Caco-2 (cell line): ENCODE results near the gene GSK3A. TPM values are rescaled to one million over a fixed set of nuclear protein-coding genes. Genes with fewer than 3 reads are reported as not detected.

Experiments
- BruUV-seq: library from RNA; stranded (reverse); fragments of 400-500 nt; replicated peaks from 2 replicates; lab custom pipeline; 2021; lab: Mats Ljungman, UMichigan
- CTCF ChIA-PET: fragments of 300-600 bp; sonication (Branson Sonifier 250); formaldehyde crosslinking; loops from one replicate; lab custom pipeline; 2022; ENCODE audit warnings: antibody characterized with exemption; lab: Charles Lee
- POLR2A ChIA-PET: fragments of 300-600 bp; sonication (Branson Sonifier 250); formaldehyde crosslinking; loops from one replicate; lab custom pipeline; 2022; ENCODE audit warnings: antibody characterized with exemption; lab: Charles Lee
- DNase-seq, 2 experiments: peaks; one replicate each; pipeline versions ENCODE4 v3.0.0 to v3.0.0-alpha.2; 2020 to 2022
- H3K27me3 ChIP-seq: replicated peaks from 2 replicates; pipeline ENCODE4 v1.6.0; 2011; ENCODE audit warnings: low read length; ENCODE audit not compliant: control insufficient read depth, insufficient read depth
- H3K36me3 ChIP-seq: 2 replicates; pipeline ENCODE4 v1.5.1; 2011; ENCODE audit warnings: low read length; ENCODE audit not compliant: control insufficient read depth, insufficient read depth
- H3K4me1 ChIP-seq: fragments of 250-450 bp; sonication (Bioruptor Pico); 2 replicates; pipeline ENCODE4 v1.5.1; 2020; ENCODE audit warnings: mild to moderate bottlenecking
- H3K4me3 ChIP-seq: 2 replicates; pipeline ENCODE4 v1.5.1; 2011; ENCODE audit warnings: low read depth, mild to moderate bottlenecking, control low read depth, low read length
- H3K9me3 ChIP-seq: fragments of 250-450 bp; sonication (Bioruptor Pico); 2 replicates; pipeline ENCODE4 v1.5.1; 2020; ENCODE audit warnings: mild to moderate bottlenecking, moderate library complexity
- H3K27ac Mint-ChIP-seq: one replicate; pipeline ENCODE4 v1.8.0; 2022; ENCODE audit warnings: mixed read lengths; ENCODE audit not compliant: unreplicated experiment
- H3K27me3 Mint-ChIP-seq: one replicate; pipeline ENCODE4 v1.8.0; 2022; ENCODE audit warnings: mixed read lengths; ENCODE audit not compliant: insufficient read depth, unreplicated experiment
- H3K36me3 Mint-ChIP-seq: one replicate; pipeline ENCODE4 v1.8.0; 2022; ENCODE audit warnings: mild to moderate bottlenecking, mixed read lengths; ENCODE audit not compliant: insufficient read depth, unreplicated experiment
- H3K4me1 Mint-ChIP-seq: one replicate; pipeline ENCODE4 v1.8.0; 2022; ENCODE audit warnings: low read depth, mixed read lengths; ENCODE audit not compliant: unreplicated experiment
- H3K4me3 Mint-ChIP-seq: one replicate; pipeline ENCODE4 v1.8.0; 2022; ENCODE audit warnings: mild to moderate bottlenecking, moderate library complexity, mixed read lengths; ENCODE audit not compliant: unreplicated experiment
- H3K9me3 Mint-ChIP-seq: one replicate; pipeline ENCODE4 v1.8.0; 2022; ENCODE audit warnings: mixed read lengths; ENCODE audit not compliant: unreplicated experiment
- CTCF ChIP-seq, 2 experiments: fragments of 200-600 bp in 1 of 2; IDR thresholded peaks; 1 replicate in 1 of 2; 2 replicates in 1 of 2; pipeline versions ENCODE4 v1.5.1 to v1.8.0; 2011 to 2022; ENCODE audit warnings: antibody characterized with exemption in 1 of 2, control low read depth in 1 of 2, inconsistent platforms in 1 of 2, low read depth in 1 of 2, low read length in 1 of 2, mild to moderate bottlenecking in 1 of 2, moderate library complexity in 1 of 2; ENCODE audit not compliant: insufficient read depth in 1 of 2, severe bottlenecking in 1 of 2, unreplicated experiment in 1 of 2
- intact Hi-C: fragments of 100-400 bp; cut with micrococcal nuclease; formaldehyde crosslinking; loops from one replicate; pipeline ENCODE4 v1.10.0; 2022; ENCODE audit not compliant: unreplicated experiment
- total RNA-seq: library from RNA; stranded (reverse); gene quantifications from 2 replicates; pipeline ENCODE4 v1.2.3, GENCODE V29; 2022

Gene GSK3A
- total RNA-seq, 1 experiment from 2014 or later: 59.6 TPM

DNA sequence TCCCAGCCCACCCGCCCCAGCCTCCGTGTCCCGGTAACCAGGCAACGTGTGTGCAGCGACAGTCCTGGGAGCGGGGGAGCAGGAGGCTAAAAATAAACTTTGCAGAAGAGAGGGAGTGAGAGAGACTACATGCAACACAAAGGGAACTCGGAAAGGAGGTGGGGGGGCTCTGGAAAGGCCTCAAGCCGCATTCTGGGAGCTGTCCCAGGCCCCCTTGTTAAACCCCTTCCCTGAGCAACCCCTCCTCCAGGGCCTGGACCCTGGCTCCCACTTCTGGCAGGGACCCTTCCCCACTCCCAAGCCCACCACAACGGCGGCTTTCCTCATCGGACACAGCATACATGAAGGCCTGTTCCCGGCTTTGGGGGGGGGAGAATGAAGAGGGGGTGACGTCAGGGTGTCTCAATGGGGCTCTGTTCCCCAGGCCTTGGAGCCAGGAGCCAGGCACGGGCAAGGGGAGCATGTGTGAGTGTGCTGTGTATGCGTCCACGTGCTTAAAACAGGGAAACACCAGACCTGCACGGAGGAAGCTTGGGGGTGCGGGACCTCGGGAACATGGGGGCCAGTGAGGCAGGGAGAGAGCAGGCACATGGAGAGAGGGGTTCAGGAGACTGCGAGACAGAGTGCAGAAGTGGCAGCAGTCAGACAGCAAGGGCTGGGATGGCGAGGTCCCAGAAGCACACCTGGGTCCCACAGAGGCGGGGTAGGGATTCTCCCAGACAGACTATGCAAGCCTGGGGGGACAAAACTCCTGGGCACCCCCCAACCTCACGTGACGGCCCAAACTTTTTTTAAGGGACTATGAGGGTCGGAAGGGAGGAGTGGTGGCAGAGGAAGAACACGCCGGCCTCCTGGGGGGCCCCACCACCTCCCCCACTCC lies 10.2 kb upstream of the GSK3A start:
- Histone ChIP-seq H3K4me1 (peaks cover 25% of the 10 kb centered on the region), H3K27me3 (no peaks in the 10 kb centered on the region), H3K36me3 (peaks cover 5% of the 10 kb centered on the region), H3K9me3 (no peaks in the 10 kb centered on the region), H3K4me3 (peak overlapping the region; percentile 74)
- peak overlapping the region; percentile 89 for H3K27ac Mint-ChIP-seq
- CTCF ChIA-PET: no interaction called here
- TF ChIP-seq CTCF (IDR thresholded peaks at IDR 0.05; ENCODE audit: insufficient read depth in 1 of 2, low read depth in 1 of 2, low read length in 1 of 2, severe bottlenecking in 1 of 2, unreplicated experiment in 1 of 2): no peak
- H3K9me3 Mint-ChIP-seq: no peaks in the 10 kb centered on the region
- POLR2A ChIA-PET: interaction anchor here (1.0 kb wide), 1 partner anchor 10 kb away, joined by 5 read pairs; no protein-coding TSS in a partner anchor
- DNase-seq: no peak
- H3K27me3 Mint-ChIP-seq: no peaks in the 10 kb centered on the region
- H3K4me3 Mint-ChIP-seq: peak overlapping the region; percentile 87
- peaks cover 62% of the 10 kb centered on the region for H3K36me3 Mint-ChIP-seq
- peaks cover 21% of the 10 kb centered on the region for H3K4me1 Mint-ChIP-seq
- TSS peak; percentile 28 for BruUV-seq
- intact Hi-C loops: loop anchor here (1.0 kb wide), 1 partner anchor 8 kb away; no protein-coding TSS in a partner anchor

DNA sequence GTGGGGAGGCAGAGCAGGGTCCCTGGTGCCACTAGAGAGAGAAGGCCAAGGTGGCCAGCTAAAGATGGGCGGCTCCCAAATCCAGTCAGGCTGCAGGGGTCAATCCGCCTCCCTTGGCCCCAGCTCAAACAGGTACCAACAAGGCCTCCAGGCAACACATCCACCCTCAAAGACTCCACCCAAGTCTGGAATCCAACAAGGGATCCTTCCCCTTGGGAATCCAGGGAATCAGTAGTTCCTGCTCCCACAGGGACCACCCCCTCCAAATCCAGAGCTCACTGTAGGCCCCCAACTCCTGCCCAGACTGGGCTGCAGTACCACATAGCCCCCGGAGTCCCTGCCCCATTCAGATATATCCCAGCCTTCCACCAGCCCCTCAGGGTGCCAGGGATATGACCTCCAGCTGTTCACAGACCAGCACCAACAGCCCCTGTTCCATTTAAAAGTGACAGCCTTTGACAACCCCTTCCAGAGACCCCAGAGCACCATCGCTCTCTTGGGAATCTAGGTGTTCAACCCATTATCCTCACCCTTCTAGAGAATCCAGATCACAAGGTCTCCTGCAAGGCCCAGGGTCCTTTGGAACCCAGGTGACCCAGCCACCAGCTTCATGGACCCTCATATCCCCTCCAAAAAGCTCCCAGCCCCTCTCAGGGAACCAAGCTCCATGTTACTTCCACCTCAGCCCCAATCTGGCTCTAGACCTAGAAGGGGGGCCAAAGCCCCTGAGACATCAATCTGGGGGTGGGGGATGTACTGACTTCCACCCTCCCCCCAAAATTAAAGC lies 9.4 kb upstream of the GSK3A start:
- H3K4me3 Mint-ChIP-seq: peak overlapping the region; percentile 87
- no peak overlapping the region for H3K4me3 ChIP-seq
- H3K36me3 Mint-ChIP-seq: peaks cover 67% of the 10 kb centered on the region
- H3K27me3 ChIP-seq: no peaks in the 10 kb centered on the region
- peaks cover 5% of the 10 kb centered on the region for H3K36me3 ChIP-seq
- no peak for TF ChIP-seq CTCF (IDR thresholded peaks at IDR 0.05; ENCODE audit: insufficient read depth in 1 of 2, low read depth in 1 of 2, low read length in 1 of 2, severe bottlenecking in 1 of 2, unreplicated experiment in 1 of 2)
- H3K4me1 Mint-ChIP-seq: peaks cover 24% of the 10 kb centered on the region
- no peaks in the 10 kb centered on the region for H3K27me3 Mint-ChIP-seq
- intact Hi-C loops: no loop called here
- no peaks in the 10 kb centered on the region for H3K9me3 Mint-ChIP-seq
- ChIA-PET POLR2A (interaction anchor here (1.5 kb wide), 1 partner anchor 8 kb away, joined by 6 read pairs; no protein-coding TSS in a partner anchor), CTCF (no interaction called here)
- no TSS peak for BruUV-seq
- H3K4me1 ChIP-seq: peaks cover 26% of the 10 kb centered on the region
- H3K9me3 ChIP-seq: no peaks in the 10 kb centered on the region
- no peak for DNase-seq
- H3K27ac Mint-ChIP-seq: peak overlapping the region; percentile 77
